ENCODE results near the gene SPATA20.

The SPATA20 gene

DNA sequence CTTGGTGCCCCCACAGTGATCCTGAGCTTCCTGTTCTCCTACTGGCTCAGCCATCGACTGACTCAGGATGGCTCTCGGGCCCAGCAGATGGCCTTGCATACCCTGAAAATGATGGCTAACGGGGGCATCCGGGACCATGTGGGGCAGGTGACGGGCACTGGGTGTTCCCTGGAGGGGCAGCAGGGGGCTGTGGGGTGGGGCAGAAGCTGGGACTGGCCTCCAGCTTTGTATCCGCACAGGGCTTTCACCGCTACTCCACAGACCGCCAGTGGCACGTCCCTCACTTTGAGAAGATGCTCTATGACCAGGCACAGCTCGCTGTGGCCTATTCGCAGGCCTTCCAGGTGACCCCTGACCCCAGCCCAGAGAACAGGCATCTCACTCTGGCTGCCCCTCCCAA, 3.0 kb downstream of the SPATA20 start:
- Mint-ChIP-seq H3K27me3 (ENCODE audit: low read depth) (peaks cover 29% of the 10 kb centered on the region), H3K27ac (no peak overlapping the region), H3K4me3 (peak overlapping the region in 2 of 3 experiments; percentile 17 to 33), H3K4me1 (no peaks in the 10 kb centered on the region), H3K36me3 (ENCODE audit: low read depth) (peaks cover 3% of the 10 kb centered on the region), H3K9me3 (no peaks in the 10 kb centered on the region)
- TF ChIP-seq, protein P1, sequence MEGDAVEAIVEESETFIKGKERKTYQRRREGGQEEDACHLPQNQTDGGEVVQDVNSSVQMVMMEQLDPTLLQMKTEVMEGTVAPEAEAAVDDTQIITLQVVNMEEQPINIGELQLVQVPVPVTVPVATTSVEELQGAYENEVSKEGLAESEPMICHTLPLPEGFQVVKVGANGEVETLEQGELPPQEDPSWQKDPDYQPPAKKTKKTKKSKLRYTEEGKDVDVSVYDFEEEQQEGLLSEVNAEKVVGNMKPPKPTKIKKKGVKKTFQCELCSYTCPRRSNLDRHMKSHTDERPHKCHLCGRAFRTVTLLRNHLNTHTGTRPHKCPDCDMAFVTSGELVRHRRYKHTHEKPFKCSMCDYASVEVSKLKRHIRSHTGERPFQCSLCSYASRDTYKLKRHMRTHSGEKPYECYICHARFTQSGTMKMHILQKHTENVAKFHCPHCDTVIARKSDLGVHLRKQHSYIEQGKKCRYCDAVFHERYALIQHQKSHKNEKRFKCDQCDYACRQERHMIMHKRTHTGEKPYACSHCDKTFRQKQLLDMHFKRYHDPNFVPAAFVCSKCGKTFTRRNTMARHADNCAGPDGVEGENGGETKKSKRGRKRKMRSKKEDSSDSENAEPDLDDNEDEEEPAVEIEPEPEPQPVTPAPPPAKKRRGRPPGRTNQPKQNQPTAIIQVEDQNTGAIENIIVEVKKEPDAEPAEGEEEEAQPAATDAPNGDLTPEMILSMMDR (IDR thresholded peaks at IDR 0.05; ENCODE audit: unreplicated experiment in 3 of 3): no peak

DNA sequence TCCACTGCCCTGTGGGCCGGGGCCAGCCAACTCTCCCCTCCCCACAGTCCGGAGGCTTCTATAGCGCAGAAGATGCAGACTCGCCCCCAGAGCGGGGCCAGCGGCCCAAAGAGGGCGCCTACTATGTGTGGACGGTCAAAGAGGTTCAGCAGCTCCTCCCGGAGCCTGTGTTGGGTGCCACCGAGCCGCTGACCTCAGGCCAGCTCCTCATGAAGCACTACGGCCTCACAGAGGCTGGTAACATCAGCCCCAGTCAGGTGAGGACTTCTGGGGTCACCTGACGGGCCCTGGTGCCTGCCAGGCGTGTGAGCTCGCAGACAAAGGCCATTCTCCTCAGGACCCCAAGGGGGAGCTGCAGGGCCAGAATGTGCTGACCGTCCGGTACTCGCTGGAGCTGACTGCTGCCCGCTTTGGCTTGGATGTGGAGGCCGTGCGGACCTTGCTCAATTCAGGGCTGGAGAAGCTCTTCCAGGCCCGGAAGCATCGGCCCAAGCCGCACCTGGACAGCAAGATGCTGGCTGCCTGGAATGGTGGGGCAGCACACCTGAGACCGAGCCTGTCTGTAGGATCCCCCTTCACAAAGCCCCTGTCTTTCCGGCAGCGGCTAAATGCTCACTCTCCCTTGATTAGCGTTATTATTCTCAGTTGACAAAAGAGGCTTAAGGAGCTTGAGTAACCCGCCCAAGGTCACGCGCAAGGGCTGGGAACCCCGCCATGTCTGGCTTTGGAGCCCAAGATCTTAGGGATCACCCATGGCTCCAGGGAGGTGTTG, 3.9 kb downstream of the SPATA20 start:
- TF ChIP-seq, protein P1 (IDR thresholded peaks at IDR 0.05; ENCODE audit: unreplicated experiment in 3 of 3): peak; percentile 87 to 91 (median 90)
- Mint-ChIP-seq H3K27me3 (ENCODE audit: low read depth) (peaks cover 25% of the 10 kb centered on the region), H3K4me1 (no peaks in the 10 kb centered on the region), H3K9me3 (no peaks in the 10 kb centered on the region), H3K4me3 (peak overlapping the region in 1 of 3 experiments; percentile 10), H3K27ac (no peak overlapping the region), H3K36me3 (ENCODE audit: low read depth) (peaks cover 3% of the 10 kb centered on the region)

DNA sequence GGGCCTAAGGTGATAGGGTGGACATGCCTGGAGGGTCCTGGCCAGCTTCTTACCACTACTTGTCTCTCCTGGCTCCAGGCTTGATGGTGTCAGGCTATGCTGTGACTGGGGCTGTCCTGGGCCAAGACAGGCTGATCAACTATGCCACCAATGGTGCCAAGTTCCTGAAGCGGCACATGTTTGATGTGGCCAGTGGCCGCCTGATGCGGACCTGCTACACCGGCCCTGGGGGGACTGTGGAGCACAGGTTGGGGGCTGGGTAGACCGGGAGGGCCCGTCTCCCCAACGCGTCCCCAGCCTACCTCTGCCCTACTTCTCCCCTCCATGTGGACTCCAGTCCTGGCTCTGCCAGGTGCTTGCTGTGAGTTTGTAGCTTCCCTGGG, 4.5 kb downstream of the SPATA20 start:
- peaks cover 3% of the 10 kb centered on the region for H3K36me3 Mint-ChIP-seq (ENCODE audit: low read depth)
- TF ChIP-seq, protein P1 (IDR thresholded peaks at IDR 0.05; ENCODE audit: unreplicated experiment in 3 of 3): no peak
- H3K9me3 Mint-ChIP-seq: no peaks in the 10 kb centered on the region
- peaks cover 3% of the 10 kb centered on the region for H3K4me1 Mint-ChIP-seq
- no peak overlapping the region for H3K4me3 Mint-ChIP-seq
- peaks cover 22% of the 10 kb centered on the region for H3K27me3 Mint-ChIP-seq (ENCODE audit: low read depth)
- H3K27ac Mint-ChIP-seq: no peak overlapping the region

DNA sequence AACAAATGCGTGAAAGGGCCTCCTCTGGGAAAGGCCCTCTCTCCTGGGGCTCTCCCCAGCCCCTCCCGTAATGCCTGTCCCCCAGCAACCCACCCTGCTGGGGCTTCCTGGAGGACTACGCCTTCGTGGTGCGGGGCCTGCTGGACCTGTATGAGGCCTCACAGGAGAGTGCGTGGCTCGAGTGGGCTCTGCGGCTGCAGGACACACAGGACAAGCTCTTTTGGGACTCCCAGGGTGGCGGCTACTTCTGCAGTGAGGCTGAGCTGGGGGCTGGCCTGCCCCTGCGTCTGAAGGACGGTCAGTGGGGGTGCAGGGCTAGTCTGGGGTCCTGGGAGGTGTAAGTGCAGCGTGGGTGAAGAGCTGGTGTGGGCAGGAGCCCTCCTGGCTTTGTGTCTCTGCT, 4.9 kb downstream of the SPATA20 start:
- peaks cover 22% of the 10 kb centered on the region for H3K27me3 Mint-ChIP-seq (ENCODE audit: low read depth)
- no peaks in the 10 kb centered on the region for H3K9me3 Mint-ChIP-seq
- H3K4me3 Mint-ChIP-seq: no peak overlapping the region
- peaks cover 3% of the 10 kb centered on the region for H3K36me3 Mint-ChIP-seq (ENCODE audit: low read depth)
- TF ChIP-seq, protein P1 (IDR thresholded peaks at IDR 0.05; ENCODE audit: unreplicated experiment in 3 of 3): no peak
- H3K27ac Mint-ChIP-seq: no peak overlapping the region
- peaks cover 7% of the 10 kb centered on the region for H3K4me1 Mint-ChIP-seq

DNA sequence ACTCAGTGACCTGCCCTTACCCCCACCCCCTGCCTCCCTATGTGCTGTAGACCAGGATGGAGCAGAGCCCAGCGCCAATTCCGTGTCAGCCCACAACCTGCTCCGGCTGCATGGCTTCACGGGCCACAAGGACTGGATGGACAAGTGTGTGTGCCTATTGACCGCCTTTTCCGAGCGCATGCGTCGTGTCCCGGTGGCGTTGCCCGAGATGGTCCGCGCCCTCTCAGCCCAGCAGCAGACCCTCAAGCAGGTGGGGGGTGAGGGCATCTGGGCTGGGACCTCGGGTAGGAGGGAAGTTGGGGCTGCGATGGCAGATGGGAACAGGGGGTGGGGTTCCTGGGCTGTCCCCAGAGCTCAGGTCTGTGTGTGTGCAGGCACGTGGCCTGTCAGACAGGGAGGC, 7.2 kb downstream of the SPATA20 start:
- TF ChIP-seq, protein P1 (IDR thresholded peaks at IDR 0.05; ENCODE audit: unreplicated experiment in 3 of 3): no peak
- Mint-ChIP-seq H3K27ac (no peak overlapping the region), H3K4me1 (peaks cover 25% of the 10 kb centered on the region), H3K4me3 (no peak overlapping the region), H3K9me3 (no peaks in the 10 kb centered on the region), H3K36me3 (ENCODE audit: low read depth) (peaks cover 3% of the 10 kb centered on the region), H3K27me3 (ENCODE audit: low read depth) (peaks cover 45% of the 10 kb centered on the region)

DNA sequence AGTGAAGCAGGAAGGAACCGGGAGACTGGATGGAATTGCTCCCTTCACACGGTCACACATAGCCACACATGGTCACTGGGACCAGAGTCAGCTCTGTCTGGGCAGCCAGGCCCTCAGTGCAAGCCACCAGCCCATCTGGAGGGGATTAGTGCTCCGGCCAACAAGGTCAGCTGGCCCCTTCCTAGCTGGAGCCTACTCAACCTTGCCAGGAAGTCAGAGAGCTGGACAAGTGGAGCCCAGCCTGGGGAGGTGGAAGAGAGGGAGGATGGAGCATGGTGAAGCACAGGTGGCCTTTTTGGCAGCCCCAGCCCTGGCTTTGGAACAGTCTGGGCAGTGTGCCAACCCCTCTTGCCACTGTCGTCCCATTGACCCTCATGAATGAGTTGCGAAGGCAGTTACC, 9.8 kb downstream of the SPATA20 start:
- Mint-ChIP-seq H3K27me3 (ENCODE audit: low read depth) (peaks cover 57% of the 10 kb centered on the region), H3K36me3 (ENCODE audit: low read depth) (peaks cover 3% of the 10 kb centered on the region), H3K4me1 (peaks cover 25% of the 10 kb centered on the region), H3K27ac (no peak overlapping the region), H3K4me3 (peak overlapping the region in 1 of 3 experiments; percentile 19), H3K9me3 (no peaks in the 10 kb centered on the region)
- TF ChIP-seq, protein P1 (IDR thresholded peaks at IDR 0.05; ENCODE audit: unreplicated experiment in 3 of 3): no peak
